SK-N-SH treated with all-trans-retinoic acid at 6 μM for 48 hours (cell line): Measurements from ENCODE around the gene RIN3.

Source experiments
- ATAC-seq: fragments of 200-7000 bp; cut with Tn5 transposase; 3 replicates; pipeline ENCODE4 v1.9.1; 2020; ENCODE audit warnings: mild to moderate bottlenecking, moderate library complexity
- ARNTL ChIP-seq: fragments of 450-650 bp; formaldehyde crosslinking; IDR thresholded peaks from 2 replicates; pipeline ENCODE4 v1.5.0; 2020; ENCODE audit warnings: low read depth, mild to moderate bottlenecking, moderate library complexity, borderline replicate concordance
- BACH2 ChIP-seq: fragments of 250-450 bp; sonication (Bioruptor Pico); IDR thresholded peaks from 2 replicates; pipeline ENCODE4 v1.9.0; 2021; ENCODE audit warnings: mild to moderate bottlenecking, borderline replicate concordance
- CSDC2 ChIP-seq: fragments of 250-450 bp; sonication (Bioruptor Pico); IDR thresholded peaks from 2 replicates; pipeline ENCODE4 v1.5.0; 2020; ENCODE audit warnings: mild to moderate bottlenecking, moderate library complexity
- ESRRG ChIP-seq: fragments of 250-450 bp; sonication (Bioruptor Pico); IDR thresholded peaks from 2 replicates; pipeline ENCODE4 v1.6.1; 2021; ENCODE audit warnings: mild to moderate bottlenecking
- GLIS3 ChIP-seq: fragments of 250-450 bp; sonication (Bioruptor Pico); IDR thresholded peaks from 2 replicates; pipeline ENCODE4 v1.5.0; 2020; ENCODE audit warnings: mild to moderate bottlenecking, moderate library complexity
- ISL1 ChIP-seq: fragments of 250-450 bp; sonication (Bioruptor Pico); IDR thresholded peaks from 2 replicates; pipeline ENCODE4 v2.1.2; 2022; ENCODE audit warnings: mild to moderate bottlenecking, moderate library complexity
- OSR1 ChIP-seq: fragments of 250-450 bp; sonication (Bioruptor Pico); IDR thresholded peaks from 2 replicates; pipeline ENCODE4 v1.8.0; 2022; ENCODE audit warnings: moderate library complexity, mild to moderate bottlenecking, inconsistent platforms
- PPARA ChIP-seq: fragments of 250-450 bp; sonication (Bioruptor Pico); IDR thresholded peaks from 2 replicates; pipeline ENCODE4 v1.5.0; 2020; ENCODE audit warnings: mild to moderate bottlenecking, borderline replicate concordance
- RARB ChIP-seq: fragments of 250-450 bp; sonication (Bioruptor Pico); IDR thresholded peaks from 2 replicates; pipeline ENCODE4 v1.8.0; 2021; ENCODE audit warnings: mild to moderate bottlenecking, moderate library complexity
- SNAI2 ChIP-seq: fragments of 250-450 bp; sonication (Bioruptor Pico); IDR thresholded peaks from 2 replicates; pipeline ENCODE4 v1.5.0; 2020; ENCODE audit warnings: mild to moderate bottlenecking, moderate library complexity
- TCF4 ChIP-seq: fragments of 250-450 bp; sonication (Bioruptor Pico); IDR thresholded peaks from 2 replicates; pipeline ENCODE4 v1.8.0; 2021; ENCODE audit warnings: mild to moderate bottlenecking, moderate library complexity, borderline replicate concordance
- TOX ChIP-seq: fragments of 250-450 bp; sonication (Bioruptor Pico); IDR thresholded peaks from 2 replicates; pipeline ENCODE4 v1.8.0; 2021; ENCODE audit warnings: mild to moderate bottlenecking, moderate library complexity, borderline replicate concordance
- ZC3H10 ChIP-seq: fragments of 250-450 bp; sonication (Bioruptor Pico); IDR thresholded peaks from 2 replicates; pipeline ENCODE4 v1.5.1; 2021; ENCODE audit warnings: mild to moderate bottlenecking, moderate library complexity
- ZFP30 ChIP-seq: fragments of 450-650 bp; formaldehyde crosslinking; IDR thresholded peaks from 2 replicates; pipeline ENCODE4 v1.5.0; 2022; ENCODE audit warnings: mild to moderate bottlenecking, moderate library complexity
- ZNF565 ChIP-seq: fragments of 450-650 bp; formaldehyde crosslinking; conservative IDR thresholded peaks from 2 replicates; pipeline ENCODE4 v1.5.0; 2020; ENCODE audit warnings: low read depth, mild to moderate bottlenecking, moderate library complexity
- ZNF70 ChIP-seq: fragments of 450-650 bp; formaldehyde crosslinking; IDR thresholded peaks from 2 replicates; pipeline ENCODE4 v1.5.0; 2020; ENCODE audit warnings: mild to moderate bottlenecking, moderate library complexity
- ZNF8 ChIP-seq: fragments of 450-650 bp; formaldehyde crosslinking; IDR thresholded peaks from 2 replicates; pipeline ENCODE4 v1.5.0; 2020; ENCODE audit warnings: mild to moderate bottlenecking, moderate library complexity
- TF ChIP-seq, protein P1 (sequence below): fragments of 250-450 bp; sonication (Bioruptor Pico); IDR thresholded peaks from 2 replicates; pipeline ENCODE4 v1.5.1; 2021; ENCODE audit warnings: mild to moderate bottlenecking, moderate library complexity
- TF ChIP-seq, protein P2 (sequence below): fragments of 250-450 bp; sonication (Bioruptor Pico); IDR thresholded peaks from 2 replicates; pipeline ENCODE4 v1.5.1; 2020; ENCODE audit warnings: low read depth, mild to moderate bottlenecking, moderate library complexity
- TF ChIP-seq, protein P3 (sequence below): fragments of 250-450 bp; sonication (Bioruptor Pico); IDR thresholded peaks from 2 replicates; pipeline ENCODE4 v1.5.0; 2020; ENCODE audit warnings: mild to moderate bottlenecking, moderate library complexity

RIN3 gene

DNA sequence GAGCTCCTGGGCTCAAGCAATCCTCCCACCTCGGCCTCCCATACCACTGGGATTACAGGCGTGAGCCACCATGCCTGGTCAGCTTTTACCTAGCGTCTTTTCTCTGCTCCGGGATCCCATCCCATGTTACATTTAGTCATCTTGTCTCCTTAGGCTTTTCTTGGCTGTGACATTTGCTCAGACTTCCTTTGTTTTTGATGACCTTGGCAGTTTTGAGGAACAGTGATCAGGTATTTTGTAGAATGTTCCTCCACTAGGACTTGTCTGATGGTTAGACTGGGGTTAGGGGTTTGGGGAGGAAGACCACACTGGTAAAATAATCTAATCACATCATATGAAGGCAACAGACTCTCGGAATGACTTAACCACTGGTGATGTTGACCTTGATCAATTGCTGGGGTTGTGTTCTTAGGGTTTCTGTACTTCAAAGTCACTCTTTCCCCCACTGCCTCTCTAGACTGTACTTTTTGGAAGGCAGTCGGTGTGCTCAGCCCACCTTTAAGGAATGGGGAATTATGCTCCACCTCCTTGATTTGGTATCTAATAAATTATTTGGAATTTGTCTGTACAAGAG, 48.4 kb downstream of the RIN3 start:
- TF ChIP-seq ESRRG (CRISPR knock-in tag) = no peak
- TF ChIP-seq CSDC2 (CRISPR knock-in tag) = no peak
- TF ChIP-seq TOX (CRISPR knock-in tag) = no peak
- no peak for ATAC-seq

DNA sequence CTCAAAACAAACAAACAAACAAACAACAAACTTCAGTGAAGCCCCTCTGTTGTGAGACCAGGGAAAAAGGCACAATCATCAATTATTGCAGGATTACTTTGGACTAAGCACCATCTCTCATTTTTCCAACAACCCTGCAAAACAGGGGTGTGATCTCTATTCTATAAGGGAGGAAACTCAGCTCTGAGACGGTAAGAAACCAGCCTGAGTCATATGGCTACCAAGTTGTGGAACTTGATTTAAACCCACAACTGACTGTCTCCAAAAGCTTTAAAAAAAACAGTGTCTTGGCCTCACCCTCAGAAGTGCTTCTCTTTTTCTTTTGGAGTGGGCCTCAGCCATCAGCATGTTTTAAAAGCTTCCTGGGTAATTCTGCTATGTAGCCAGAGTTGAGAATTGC, 49.8 kb downstream of the RIN3 start:
- ATAC-seq = no peak
- TF ChIP-seq CSDC2 (CRISPR knock-in tag) (no peak), ARNTL (CRISPR knock-in tag) (no peak)

DNA sequence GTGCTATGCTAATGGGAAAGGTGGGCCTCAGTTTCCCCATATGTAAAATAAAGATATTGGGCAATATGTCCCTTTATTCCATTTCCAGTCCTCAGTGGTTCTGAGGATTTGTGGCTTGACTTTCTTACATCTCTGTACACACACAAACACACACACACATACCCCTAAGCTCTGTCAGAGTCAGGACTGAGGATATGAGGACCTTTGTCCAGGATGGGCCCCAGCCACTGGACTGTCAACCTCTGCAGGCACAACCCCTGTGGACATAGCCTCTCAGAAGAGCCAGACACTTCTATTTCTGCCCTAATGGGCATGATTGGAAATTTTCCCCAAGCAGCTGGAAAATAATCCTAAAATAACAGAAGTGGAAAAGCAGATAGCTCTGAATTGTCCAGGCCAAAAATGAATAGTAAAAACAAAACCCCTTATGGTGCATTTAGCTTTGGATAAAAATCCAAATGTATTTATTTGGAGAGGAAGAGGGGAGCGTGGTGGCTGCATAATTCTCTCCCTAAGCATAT, 50.2 kb downstream of the RIN3 start:
- no peak for ATAC-seq
- TF ChIP-seq, protein P1, sequence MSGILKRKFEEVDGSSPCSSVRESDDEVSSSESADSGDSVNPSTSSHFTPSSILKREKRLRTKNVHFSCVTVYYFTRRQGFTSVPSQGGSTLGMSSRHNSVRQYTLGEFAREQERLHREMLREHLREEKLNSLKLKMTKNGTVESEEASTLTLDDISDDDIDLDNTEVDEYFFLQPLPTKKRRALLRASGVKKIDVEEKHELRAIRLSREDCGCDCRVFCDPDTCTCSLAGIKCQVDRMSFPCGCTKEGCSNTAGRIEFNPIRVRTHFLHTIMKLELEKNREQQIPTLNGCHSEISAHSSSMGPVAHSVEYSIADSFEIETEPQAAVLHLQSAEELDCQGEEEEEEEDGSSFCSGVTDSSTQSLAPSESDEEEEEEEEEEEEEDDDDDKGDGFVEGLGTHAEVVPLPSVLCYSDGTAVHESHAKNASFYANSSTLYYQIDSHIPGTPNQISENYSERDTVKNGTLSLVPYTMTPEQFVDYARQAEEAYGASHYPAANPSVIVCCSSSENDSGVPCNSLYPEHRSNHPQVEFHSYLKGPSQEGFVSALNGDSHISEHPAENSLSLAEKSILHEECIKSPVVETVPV (CRISPR knock-in tag) = no peak
- TF ChIP-seq, protein P2, sequence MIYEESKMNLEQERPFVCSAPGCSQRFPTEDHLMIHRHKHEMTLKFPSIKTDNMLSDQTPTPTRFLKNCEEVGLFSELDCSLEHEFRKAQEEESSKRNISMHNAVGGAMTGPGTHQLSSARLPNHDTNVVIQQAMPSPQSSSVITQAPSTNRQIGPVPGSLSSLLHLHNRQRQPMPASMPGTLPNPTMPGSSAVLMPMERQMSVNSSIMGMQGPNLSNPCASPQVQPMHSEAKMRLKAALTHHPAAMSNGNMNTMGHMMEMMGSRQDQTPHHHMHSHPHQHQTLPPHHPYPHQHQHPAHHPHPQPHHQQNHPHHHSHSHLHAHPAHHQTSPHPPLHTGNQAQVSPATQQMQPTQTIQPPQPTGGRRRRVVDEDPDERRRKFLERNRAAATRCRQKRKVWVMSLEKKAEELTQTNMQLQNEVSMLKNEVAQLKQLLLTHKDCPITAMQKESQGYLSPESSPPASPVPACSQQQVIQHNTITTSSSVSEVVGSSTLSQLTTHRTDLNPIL (CRISPR knock-in tag) = no peak
- TF ChIP-seq, all 23 proteins: peak for 0

DNA sequence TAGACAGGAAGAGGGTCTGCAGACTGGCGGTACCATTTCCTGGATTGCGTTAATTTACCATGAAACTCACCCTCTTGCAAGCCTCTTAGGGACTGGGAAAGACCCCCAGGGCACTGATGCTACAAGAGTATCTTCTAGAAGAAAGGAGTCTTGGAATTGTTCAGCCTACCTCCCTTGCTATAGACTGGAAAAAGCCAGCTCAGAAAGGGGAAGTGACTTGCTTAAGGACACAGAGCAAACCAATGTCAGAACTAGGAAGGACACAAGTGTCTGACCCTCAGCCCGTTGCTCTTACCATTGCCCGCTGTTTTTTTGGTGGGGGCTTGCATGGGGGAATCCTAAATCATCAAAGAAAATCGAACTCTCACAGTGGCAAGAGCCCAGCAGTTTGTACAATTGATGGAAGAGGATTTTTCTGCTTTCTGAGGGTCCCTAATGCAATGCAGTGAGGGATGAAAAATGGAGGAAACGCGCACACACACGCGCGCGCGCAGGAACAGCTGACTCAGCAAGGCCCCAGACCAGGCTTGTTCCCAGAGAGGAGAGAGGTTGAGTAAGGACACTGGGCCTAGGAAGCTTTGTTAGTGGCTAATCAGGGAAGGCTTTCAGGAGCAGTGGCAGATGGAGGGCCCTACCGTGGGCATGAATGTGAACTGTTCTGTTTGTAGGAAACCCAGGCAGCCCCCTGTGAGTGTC, 50.9 kb downstream of the RIN3 start:
- TF ChIP-seq PPARA (no peak), TOX (CRISPR knock-in tag) (no peak), SNAI2 (CRISPR knock-in tag) (no peak), ARNTL (CRISPR knock-in tag) (no peak), ZFP30 (no peak), BACH2 (CRISPR knock-in tag) (no peak), ZNF8 (CRISPR knock-in tag) (no peak), ZC3H10 (CRISPR knock-in tag) (no peak), ZNF70 (CRISPR knock-in tag) (no peak), RARB (CRISPR knock-in tag) (no peak), OSR1 (CRISPR knock-in tag) (no peak), ESRRG (CRISPR knock-in tag) (no peak), TCF4 (CRISPR knock-in tag) (no peak), GLIS3 (CRISPR knock-in tag) (no peak), ISL1 (CRISPR knock-in tag) (no peak), ZNF565 (no peak), CSDC2 (CRISPR knock-in tag) (no peak)
- TF ChIP-seq, protein P3, sequence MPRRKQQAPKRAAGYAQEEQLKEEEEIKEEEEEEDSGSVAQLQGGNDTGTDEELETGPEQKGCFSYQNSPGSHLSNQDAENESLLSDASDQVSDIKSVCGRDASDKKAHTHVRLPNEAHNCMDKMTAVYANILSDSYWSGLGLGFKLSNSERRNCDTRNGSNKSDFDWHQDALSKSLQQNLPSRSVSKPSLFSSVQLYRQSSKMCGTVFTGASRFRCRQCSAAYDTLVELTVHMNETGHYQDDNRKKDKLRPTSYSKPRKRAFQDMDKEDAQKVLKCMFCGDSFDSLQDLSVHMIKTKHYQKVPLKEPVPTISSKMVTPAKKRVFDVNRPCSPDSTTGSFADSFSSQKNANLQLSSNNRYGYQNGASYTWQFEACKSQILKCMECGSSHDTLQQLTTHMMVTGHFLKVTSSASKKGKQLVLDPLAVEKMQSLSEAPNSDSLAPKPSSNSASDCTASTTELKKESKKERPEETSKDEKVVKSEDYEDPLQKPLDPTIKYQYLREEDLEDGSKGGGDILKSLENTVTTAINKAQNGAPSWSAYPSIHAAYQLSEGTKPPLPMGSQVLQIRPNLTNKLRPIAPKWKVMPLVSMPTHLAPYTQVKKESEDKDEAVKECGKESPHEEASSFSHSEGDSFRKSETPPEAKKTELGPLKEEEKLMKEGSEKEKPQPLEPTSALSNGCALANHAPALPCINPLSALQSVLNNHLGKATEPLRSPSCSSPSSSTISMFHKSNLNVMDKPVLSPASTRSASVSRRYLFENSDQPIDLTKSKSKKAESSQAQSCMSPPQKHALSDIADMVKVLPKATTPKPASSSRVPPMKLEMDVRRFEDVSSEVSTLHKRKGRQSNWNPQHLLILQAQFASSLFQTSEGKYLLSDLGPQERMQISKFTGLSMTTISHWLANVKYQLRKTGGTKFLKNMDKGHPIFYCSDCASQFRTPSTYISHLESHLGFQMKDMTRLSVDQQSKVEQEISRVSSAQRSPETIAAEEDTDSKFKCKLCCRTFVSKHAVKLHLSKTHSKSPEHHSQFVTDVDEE (CRISPR knock-in tag) = no peak
- TF ChIP-seq, protein P2 (CRISPR knock-in tag) = no peak
- TF ChIP-seq, protein P1 (CRISPR knock-in tag) = no peak
- ATAC-seq = peak; percentile 37; the same call in 2 of the 3 replicates
